NT2/D1 (cell line): Measurements from ENCODE around the gene CHN2.

Experiments used
- DNase-seq: peaks from one replicate; pipeline ENCODE4 v3.0.0-alpha.2; 2011; ENCODE audit warnings: low read depth, low spot score
- H3K27me3 ChIP-seq: 2 replicates; pipeline ENCODE4 v1.6.0; 2011; ENCODE audit warnings: mild to moderate bottlenecking; ENCODE audit not compliant: insufficient read length, insufficient read depth
- H3K36me3 ChIP-seq: 2 replicates; pipeline ENCODE4 v1.6.1; 2011; ENCODE audit warnings: mild to moderate bottlenecking, low read length, mixed read lengths; ENCODE audit not compliant: insufficient read depth, insufficient read length
- H3K4me1 ChIP-seq: 2 replicates; pipeline ENCODE4 v1.5.1; 2011; ENCODE audit not compliant: insufficient read depth, insufficient read length
- H3K4me3 ChIP-seq: 2 replicates; pipeline ENCODE4 v1.5.1; 2011; ENCODE audit warnings: low read depth; ENCODE audit not compliant: insufficient read length
- H3K9ac ChIP-seq: 2 replicates; pipeline ENCODE4 v1.6.0; 2011; ENCODE audit warnings: low read depth; ENCODE audit not compliant: insufficient read length
- H3K9me3 ChIP-seq: 2 replicates; pipeline ENCODE4 v1.5.1; 2011; ENCODE audit warnings: mild to moderate bottlenecking, low read length; ENCODE audit not compliant: insufficient read depth
- SUZ12 ChIP-seq: IDR thresholded peaks from 2 replicates; pipeline ENCODE4 v1.6.1; 2011; ENCODE audit not compliant: insufficient read length, insufficient read depth; ENCODE audit errors: extremely low read depth
- YY1 ChIP-seq: IDR thresholded peaks from 2 replicates; pipeline ENCODE4 v1.6.1; 2011; ENCODE audit not compliant: insufficient read length, insufficient read depth
- ZNF274 ChIP-seq: IDR thresholded peaks from 2 replicates; pipeline ENCODE4 v1.6.1; 2011; ENCODE audit warnings: mild to moderate bottlenecking, low read depth, low read length

Gene CHN2

GRCh38 chr7:29306319-29306991, 111.9 kb downstream of the CHN2 start:
- DNase-seq: no peak
- no peaks in the 10 kb centered on the region for H3K4me1 ChIP-seq
- no peak overlapping the region for H3K4me3 ChIP-seq
- TF ChIP-seq YY1 (no peak), SUZ12 (no peak), ZNF274 (no peak)
- H3K9ac ChIP-seq: no peak overlapping the region
- no peaks in the 10 kb centered on the region for H3K9me3 ChIP-seq
- no peaks in the 10 kb centered on the region for H3K27me3 ChIP-seq
- H3K36me3 ChIP-seq: no peaks in the 10 kb centered on the region

DNA sequence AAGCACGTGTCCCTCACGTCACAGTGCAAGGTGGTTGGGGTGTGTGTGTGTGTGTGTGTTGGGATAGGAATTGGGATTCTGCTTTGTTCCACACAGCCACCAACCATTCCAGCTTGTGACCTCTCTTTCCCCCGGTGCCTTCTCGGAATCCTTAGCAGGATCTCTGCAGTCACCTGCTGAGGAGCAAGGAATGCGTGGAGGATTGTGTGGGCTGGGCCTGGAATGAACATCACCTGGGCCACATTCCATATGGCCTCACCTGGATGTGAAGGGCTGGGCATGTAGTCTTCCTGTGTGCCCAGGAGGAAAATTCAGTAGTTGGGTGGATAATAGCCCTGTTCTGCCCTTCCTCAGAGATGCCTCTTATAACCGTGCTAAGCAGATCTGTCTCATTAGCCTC, 113.8 kb downstream of the CHN2 start:
- Histone ChIP-seq H3K4me3 (no peak overlapping the region), H3K36me3 (no peaks in the 10 kb centered on the region), H3K9ac (no peak overlapping the region), H3K9me3 (no peaks in the 10 kb centered on the region), H3K4me1 (no peaks in the 10 kb centered on the region), H3K27me3 (no peaks in the 10 kb centered on the region)
- TF ChIP-seq YY1 (no peak), ZNF274 (no peak), SUZ12 (no peak)
- no peak for DNase-seq

GRCh38 chr7:29309041-29309854, 114.7 kb downstream of the CHN2 start:
- H3K4me1 ChIP-seq: no peaks in the 10 kb centered on the region
- H3K9ac ChIP-seq: no peak overlapping the region
- DNase-seq: no peak
- H3K4me3 ChIP-seq: no peak overlapping the region
- no peaks in the 10 kb centered on the region for H3K9me3 ChIP-seq
- TF ChIP-seq ZNF274 (no peak), SUZ12 (no peak), YY1 (no peak)
- no peaks in the 10 kb centered on the region for H3K27me3 ChIP-seq
- no peaks in the 10 kb centered on the region for H3K36me3 ChIP-seq

- no peak for DNase-seq
- H3K36me3 ChIP-seq: no peaks in the 10 kb centered on the region
- H3K9ac ChIP-seq: no peak overlapping the region
- no peaks in the 10 kb centered on the region for H3K9me3 ChIP-seq
- no peaks in the 10 kb centered on the region for H3K4me1 ChIP-seq
- H3K27me3 ChIP-seq: no peaks in the 10 kb centered on the region
- no peak overlapping the region for H3K4me3 ChIP-seq
- TF ChIP-seq YY1: no peak
- TF ChIP-seq SUZ12: no peak
- no peak for TF ChIP-seq ZNF274
Measured at GRCh38 chr7:29310625-29311024, 116.0 kb downstream of the CHN2 start.

GRCh38 chr7:29311314-29311713, 116.7 kb downstream of the CHN2 start:
- Histone ChIP-seq H3K4me3 (no peak overlapping the region), H3K27me3 (no peaks in the 10 kb centered on the region), H3K4me1 (no peaks in the 10 kb centered on the region), H3K9ac (no peak overlapping the region), H3K9me3 (no peaks in the 10 kb centered on the region), H3K36me3 (no peaks in the 10 kb centered on the region)
- TF ChIP-seq YY1 (no peak), SUZ12 (no peak), ZNF274 (no peak)
- no peak for DNase-seq

DNA sequence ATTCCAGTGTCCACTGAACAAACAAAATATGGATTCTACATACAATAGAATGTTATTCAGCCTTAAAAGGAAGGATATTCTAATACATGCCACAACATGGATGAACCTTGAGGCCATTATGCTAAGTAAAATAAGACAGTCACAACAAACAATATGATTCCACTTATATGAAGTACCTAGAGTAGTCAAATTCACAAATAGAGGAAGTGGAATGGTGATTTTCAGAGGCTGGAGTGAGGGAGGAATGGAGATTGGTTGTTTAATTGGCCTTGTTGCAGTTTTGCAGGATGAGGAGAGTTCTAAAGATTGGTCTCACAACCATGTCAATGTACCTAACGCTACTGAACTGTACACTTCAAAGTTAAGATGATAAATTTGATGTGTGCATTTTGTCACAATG, 119.6 kb downstream of the CHN2 start:
- Histone ChIP-seq H3K9me3 (no peaks in the 10 kb centered on the region), H3K9ac (no peak overlapping the region), H3K4me1 (no peaks in the 10 kb centered on the region), H3K4me3 (no peak overlapping the region), H3K36me3 (no peaks in the 10 kb centered on the region), H3K27me3 (no peaks in the 10 kb centered on the region)
- TF ChIP-seq ZNF274 (no peak), SUZ12 (no peak)
- no peak for DNase-seq

GRCh38 chr7:29315122-29315891, 120.7 kb downstream of the CHN2 start:
- Histone ChIP-seq H3K4me1 (no peaks in the 10 kb centered on the region), H3K4me3 (no peak overlapping the region), H3K9me3 (no peaks in the 10 kb centered on the region), H3K36me3 (no peaks in the 10 kb centered on the region), H3K9ac (no peak overlapping the region), H3K27me3 (no peaks in the 10 kb centered on the region)
- DNase-seq: no peak
- TF ChIP-seq SUZ12: no peak
- no peak for TF ChIP-seq ZNF274
- TF ChIP-seq YY1: no peak
